Liver (tissue), 9 donors: Measurements from ENCODE around the gene OR1J2. TPM values are rescaled to one million over a fixed set of nuclear protein-coding genes. Genes with fewer than 3 reads are reported as not detected.

Experiments
- DNase-seq: peaks from one replicate; pipeline ENCODE4 v3.0.0-alpha.2; 2017; ENCODE audit warnings: low spot score
- H3K27ac ChIP-seq, 2 donors: one replicate each; pipeline ENCODE4 v1.7.0; 2013; ENCODE audit warnings: inconsistent platforms in 2 of 2, low read length in 2 of 2, control low read depth in 1 of 2, low read depth in 1 of 2, mild to moderate bottlenecking in 1 of 2
- H3K27me3 ChIP-seq, 4 donors: one replicate each; pipeline versions ENCODE4 v1.6.1 to v1.7.0; 2013; ENCODE audit warnings: low read length in 3 of 4, inconsistent platforms in 1 of 4, mild to moderate bottlenecking in 1 of 4, moderate library complexity in 1 of 4; ENCODE audit not compliant: control insufficient read depth in 4 of 4, insufficient read depth in 4 of 4
- H3K36me3 ChIP-seq, 4 donors: one replicate each; pipeline versions ENCODE4 v1.6.1 to v1.7.0; 2013; ENCODE audit warnings: low read length in 3 of 4, mild to moderate bottlenecking in 3 of 4, low read depth in 1 of 4, moderate library complexity in 1 of 4; ENCODE audit not compliant: control insufficient read depth in 4 of 4, insufficient read depth in 3 of 4
- H3K4me1 ChIP-seq, 4 donors: one replicate each; pipeline versions ENCODE4 v1.6.1 to v1.7.0; 2013; ENCODE audit warnings: low read length in 3 of 4, mild to moderate bottlenecking in 3 of 4, moderate library complexity in 1 of 4; ENCODE audit not compliant: control insufficient read depth in 4 of 4, insufficient read depth in 4 of 4
- H3K4me3 ChIP-seq, 3 donors: one replicate each; pipeline versions ENCODE4 v1.6.1 to v1.7.0; 2013; ENCODE audit warnings: low read length in 3 of 3, control low read depth in 1 of 3, low read depth in 1 of 3, mild to moderate bottlenecking in 1 of 3
- H3K9ac ChIP-seq, 2 donors: one replicate each; pipeline ENCODE4 v1.7.0; 2013; ENCODE audit warnings: low read length in 2 of 2, mild to moderate bottlenecking in 2 of 2, moderate library complexity in 2 of 2, control low read depth in 1 of 2, low read depth in 1 of 2
- H3K9me3 ChIP-seq, 4 donors: one replicate each; pipeline versions ENCODE4 v1.6.1 to v1.7.0; 2013; ENCODE audit warnings: low read length in 3 of 4; ENCODE audit not compliant: control insufficient read depth in 4 of 4
- EGR1 ChIP-seq, 2 donors: IDR thresholded peaks; 2 replicates each; pipeline ENCODE4 v1.6.1; 2016 to 2018; ENCODE audit warnings: antibody characterized with exemption in 2 of 2, low read depth in 2 of 2
- FOXA1 ChIP-seq: IDR thresholded peaks from 2 replicates; pipeline ENCODE4 v1.6.1; 2016; ENCODE audit warnings: antibody characterized with exemption
- HNF4A ChIP-seq, 2 donors: conservative IDR thresholded peaks; 2 replicates each; pipeline ENCODE4 v1.6.1; 2016; ENCODE audit warnings: antibody characterized with exemption in 2 of 2, mild to moderate bottlenecking in 2 of 2
- HNF4G ChIP-seq: IDR thresholded peaks from 2 replicates; pipeline ENCODE4 v1.6.1; 2016; ENCODE audit warnings: antibody characterized with exemption
- JUND ChIP-seq, 2 donors: IDR thresholded peaks; 2 replicates each; pipeline ENCODE4 v1.6.1; 2016; ENCODE audit warnings: antibody characterized with exemption in 2 of 2
- NR2F2 ChIP-seq: IDR thresholded peaks from 2 replicates; pipeline ENCODE4 v1.6.1; 2016; ENCODE audit warnings: antibody characterized with exemption
- RXRA ChIP-seq, 2 donors: IDR thresholded peaks; 2 replicates each; pipeline ENCODE4 v1.6.1; 2017 to 2018; ENCODE audit warnings: antibody characterized with exemption in 2 of 2, mild to moderate bottlenecking in 1 of 2
- SP1 ChIP-seq: IDR thresholded peaks from 2 replicates; pipeline ENCODE4 v1.6.1; 2018; ENCODE audit warnings: antibody characterized with exemption, mild to moderate bottlenecking
- TAF1 ChIP-seq: conservative IDR thresholded peaks from 2 replicates; pipeline ENCODE4 v1.6.1; 2016; ENCODE audit warnings: antibody characterized with exemption, mild to moderate bottlenecking
- WGBS: extraction: QIAGEN DNeasy Blood & Tissue Kit; methylation state at CpG from one replicate; pipeline ENCODE4 v1.1.7; 2013; 5-methylcytosine and 5-hydroxymethylcytosine counted together
- polyA plus RNA-seq, 2 donors: library from polyadenylated mRNA; stranded (reverse) in 1 of 2; unstranded in 1 of 2; fragments of 200-250 nt in 1 of 2; fragments of >200 nt in 1 of 2; fragmentation: Nextera tagmentation in 1 of 2; extraction: Ambion mirVana in 1 of 2; gene quantifications; one replicate each; pipeline versions ENCODE4 v1.2.1 to v1.2.3, GENCODE V29; 2013 to 2015
- total RNA-seq, 2 donors: library from RNA; depleted of rRNA; stranded (reverse); fragments of >200 nt; gene quantifications; one replicate each; pipeline ENCODE4 v1.2.3, GENCODE V29; 2014
- TF ChIP-seq, protein P1 (sequence below): IDR thresholded peaks from 2 replicates; pipeline ENCODE4 v1.6.1; 2016; ENCODE audit warnings: antibody characterized with exemption
- TF ChIP-seq, protein P2 (sequence below): fragments of 150-350 bp; IDR thresholded peaks from 2 replicates; pipeline ENCODE4 v1.5.1; 2017; ENCODE audit warnings: improper control_type of control experiment, low read depth, low read length; ENCODE audit not compliant: missing input control
- TF ChIP-seq, protein P3 (sequence below): IDR thresholded peaks from 2 replicates; pipeline ENCODE4 v1.6.1; 2016; ENCODE audit warnings: antibody characterized with exemption
- donor health status: healthy.
- donor health status: healthy.
- donor health status: healthy.
- donor health status: healthy.
- donor health status: healthy.

OR1J2 gene
- total and polyA plus RNA-seq, 4 donors = not detected

DNA sequence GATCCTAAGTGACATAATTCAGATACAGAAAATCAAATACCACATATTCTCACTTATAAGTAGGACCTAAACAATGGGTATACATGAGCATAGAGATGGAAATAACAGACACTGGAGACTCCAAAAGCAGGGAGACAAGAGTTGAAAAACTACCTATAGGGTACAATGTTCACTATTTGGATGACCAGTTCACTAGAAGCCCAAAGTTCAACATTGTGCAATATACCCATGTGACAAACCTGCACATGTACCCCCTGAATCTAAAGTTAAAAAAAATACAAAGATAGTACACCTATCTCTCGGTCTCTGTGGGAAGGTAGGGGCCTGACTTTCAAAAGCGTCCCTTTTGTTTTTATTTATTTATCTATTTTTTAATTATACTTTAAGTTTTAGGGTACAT, 28.2 kb downstream of the OR1J2 start:
- no peak overlapping the region for H3K27ac ChIP-seq
- H3K9me3 ChIP-seq = peaks cover 0 to 5% (median 0%) of the 10 kb centered on the region in 4 donors
- H3K4me3 ChIP-seq = no peak overlapping the region
- DNase-seq = no peak
- 64% methylated on average over 2 of the region's 2 CpGs for WGBS
- no peaks in the 10 kb centered on the region for H3K36me3 ChIP-seq
- no peak overlapping the region for H3K9ac ChIP-seq
- peaks cover 0 to 2% (median 0%) of the 10 kb centered on the region in 4 donors for H3K27me3 ChIP-seq
- TF ChIP-seq, protein P1, sequence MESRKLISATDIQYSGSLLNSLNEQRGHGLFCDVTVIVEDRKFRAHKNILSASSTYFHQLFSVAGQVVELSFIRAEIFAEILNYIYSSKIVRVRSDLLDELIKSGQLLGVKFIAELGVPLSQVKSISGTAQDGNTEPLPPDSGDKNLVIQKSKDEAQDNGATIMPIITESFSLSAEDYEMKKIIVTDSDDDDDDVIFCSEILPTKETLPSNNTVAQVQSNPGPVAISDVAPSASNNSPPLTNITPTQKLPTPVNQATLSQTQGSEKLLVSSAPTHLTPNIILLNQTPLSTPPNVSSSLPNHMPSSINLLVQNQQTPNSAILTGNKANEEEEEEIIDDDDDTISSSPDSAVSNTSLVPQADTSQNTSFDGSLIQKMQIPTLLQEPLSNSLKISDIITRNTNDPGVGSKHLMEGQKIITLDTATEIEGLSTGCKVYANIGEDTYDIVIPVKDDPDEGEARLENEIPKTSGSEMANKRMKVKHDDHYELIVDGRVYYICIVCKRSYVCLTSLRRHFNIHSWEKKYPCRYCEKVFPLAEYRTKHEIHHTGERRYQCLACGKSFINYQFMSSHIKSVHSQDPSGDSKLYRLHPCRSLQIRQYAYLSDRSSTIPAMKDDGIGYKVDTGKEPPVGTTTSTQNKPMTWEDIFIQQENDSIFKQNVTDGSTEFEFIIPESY = no peak
- peak; percentile 45 to 52 for TF ChIP-seq HNF4A (conservative IDR thresholded peaks at IDR 0.05)
- no peak for TF ChIP-seq TAF1
- H3K4me1 ChIP-seq = no peaks in the 10 kb centered on the region

DNA sequence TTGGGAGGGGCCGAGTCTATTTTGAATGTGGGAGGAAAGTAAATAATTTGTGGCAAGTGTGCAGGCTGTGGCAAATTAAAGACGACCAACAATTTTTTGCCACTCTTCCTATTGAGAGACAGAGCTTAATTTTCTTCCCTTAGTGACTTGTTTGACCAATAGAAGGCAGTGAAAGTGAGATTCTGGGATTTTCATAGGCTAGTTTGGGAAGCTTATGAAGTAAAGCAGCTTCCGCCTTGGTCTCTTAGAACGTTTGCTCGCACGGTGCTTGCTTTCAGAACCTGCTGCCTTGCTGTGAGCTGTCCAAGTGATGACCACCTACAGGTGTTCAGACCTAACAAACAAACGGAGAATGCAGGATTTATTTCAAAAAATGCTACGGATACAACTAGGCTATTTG, 35.6 kb downstream of the OR1J2 start:
- no peak for DNase-seq
- H3K4me1 ChIP-seq = no peaks in the 10 kb centered on the region
- H3K27me3 ChIP-seq = peaks cover 0 to 5% (median 0%) of the 10 kb centered on the region in 4 donors
- no peak overlapping the region for H3K4me3 ChIP-seq
- no peaks in the 10 kb centered on the region for H3K36me3 ChIP-seq
- H3K9ac ChIP-seq = no peak overlapping the region
- TF ChIP-seq, protein P1 = no peak
- no peak for TF ChIP-seq HNF4A (conservative IDR thresholded peaks at IDR 0.05)
- TF ChIP-seq, protein P2, sequence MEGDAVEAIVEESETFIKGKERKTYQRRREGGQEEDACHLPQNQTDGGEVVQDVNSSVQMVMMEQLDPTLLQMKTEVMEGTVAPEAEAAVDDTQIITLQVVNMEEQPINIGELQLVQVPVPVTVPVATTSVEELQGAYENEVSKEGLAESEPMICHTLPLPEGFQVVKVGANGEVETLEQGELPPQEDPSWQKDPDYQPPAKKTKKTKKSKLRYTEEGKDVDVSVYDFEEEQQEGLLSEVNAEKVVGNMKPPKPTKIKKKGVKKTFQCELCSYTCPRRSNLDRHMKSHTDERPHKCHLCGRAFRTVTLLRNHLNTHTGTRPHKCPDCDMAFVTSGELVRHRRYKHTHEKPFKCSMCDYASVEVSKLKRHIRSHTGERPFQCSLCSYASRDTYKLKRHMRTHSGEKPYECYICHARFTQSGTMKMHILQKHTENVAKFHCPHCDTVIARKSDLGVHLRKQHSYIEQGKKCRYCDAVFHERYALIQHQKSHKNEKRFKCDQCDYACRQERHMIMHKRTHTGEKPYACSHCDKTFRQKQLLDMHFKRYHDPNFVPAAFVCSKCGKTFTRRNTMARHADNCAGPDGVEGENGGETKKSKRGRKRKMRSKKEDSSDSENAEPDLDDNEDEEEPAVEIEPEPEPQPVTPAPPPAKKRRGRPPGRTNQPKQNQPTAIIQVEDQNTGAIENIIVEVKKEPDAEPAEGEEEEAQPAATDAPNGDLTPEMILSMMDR = no peak
- WGBS = 58% methylated on average over 8 of the region's 8 CpGs
- H3K27ac ChIP-seq = no peak overlapping the region
- no peaks in the 10 kb centered on the region for H3K9me3 ChIP-seq

GRCh38 chr9:122551371-122551770, 40.8 kb downstream of the OR1J2 start:
- WGBS = 65% methylated on average over 5 of the region's 5 CpGs
- no peak overlapping the region for H3K4me3 ChIP-seq
- no peak for DNase-seq
- no peak overlapping the region for H3K27ac ChIP-seq
- no peaks in the 10 kb centered on the region for H3K9me3 ChIP-seq
- H3K36me3 ChIP-seq = no peaks in the 10 kb centered on the region
- H3K4me1 ChIP-seq = no peaks in the 10 kb centered on the region
- H3K9ac ChIP-seq = no peak overlapping the region
- peaks cover 0 to 11% (median 3%) of the 10 kb centered on the region in 4 donors for H3K27me3 ChIP-seq
- TF ChIP-seq SP1 (no peak), HNF4G (no peak), JUND (IDR thresholded peaks at IDR 0.05) (no peak), TAF1 (no peak), EGR1 (IDR thresholded peaks at IDR 0.05; ENCODE audit: low read depth in 2 of 2) (no peak), FOXA1 (no peak), NR2F2 (no peak), RXRA (IDR thresholded peaks at IDR 0.05) (no peak)
- TF ChIP-seq, protein P2 = no peak
- TF ChIP-seq, protein P3, sequence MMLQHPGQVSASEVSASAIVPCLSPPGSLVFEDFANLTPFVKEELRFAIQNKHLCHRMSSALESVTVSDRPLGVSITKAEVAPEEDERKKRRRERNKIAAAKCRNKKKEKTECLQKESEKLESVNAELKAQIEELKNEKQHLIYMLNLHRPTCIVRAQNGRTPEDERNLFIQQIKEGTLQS = no peak
- TF ChIP-seq, protein P1 = no peak
